ENCODE results near the gene TMED9.

- TF ChIP-seq, protein P1, sequence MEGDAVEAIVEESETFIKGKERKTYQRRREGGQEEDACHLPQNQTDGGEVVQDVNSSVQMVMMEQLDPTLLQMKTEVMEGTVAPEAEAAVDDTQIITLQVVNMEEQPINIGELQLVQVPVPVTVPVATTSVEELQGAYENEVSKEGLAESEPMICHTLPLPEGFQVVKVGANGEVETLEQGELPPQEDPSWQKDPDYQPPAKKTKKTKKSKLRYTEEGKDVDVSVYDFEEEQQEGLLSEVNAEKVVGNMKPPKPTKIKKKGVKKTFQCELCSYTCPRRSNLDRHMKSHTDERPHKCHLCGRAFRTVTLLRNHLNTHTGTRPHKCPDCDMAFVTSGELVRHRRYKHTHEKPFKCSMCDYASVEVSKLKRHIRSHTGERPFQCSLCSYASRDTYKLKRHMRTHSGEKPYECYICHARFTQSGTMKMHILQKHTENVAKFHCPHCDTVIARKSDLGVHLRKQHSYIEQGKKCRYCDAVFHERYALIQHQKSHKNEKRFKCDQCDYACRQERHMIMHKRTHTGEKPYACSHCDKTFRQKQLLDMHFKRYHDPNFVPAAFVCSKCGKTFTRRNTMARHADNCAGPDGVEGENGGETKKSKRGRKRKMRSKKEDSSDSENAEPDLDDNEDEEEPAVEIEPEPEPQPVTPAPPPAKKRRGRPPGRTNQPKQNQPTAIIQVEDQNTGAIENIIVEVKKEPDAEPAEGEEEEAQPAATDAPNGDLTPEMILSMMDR (IDR thresholded peaks at IDR 0.05) = no peak
- no peak for TF ChIP-seq POLR2A (IDR thresholded peaks at IDR 0.05)
Measured at GRCh38 chr5:177552839-177553455, 39.1 kb upstream of the TMED9 start.

Measured in thyroid gland (tissue), 4 donors.